ENCODE data around the gene MEIS1.
"Not testable (repeated sequence)": the region's sequence is repeated elsewhere in the genome, so short reads cannot be mapped to it uniquely, and the experiment has no call there.

Gene MEIS1

DNA sequence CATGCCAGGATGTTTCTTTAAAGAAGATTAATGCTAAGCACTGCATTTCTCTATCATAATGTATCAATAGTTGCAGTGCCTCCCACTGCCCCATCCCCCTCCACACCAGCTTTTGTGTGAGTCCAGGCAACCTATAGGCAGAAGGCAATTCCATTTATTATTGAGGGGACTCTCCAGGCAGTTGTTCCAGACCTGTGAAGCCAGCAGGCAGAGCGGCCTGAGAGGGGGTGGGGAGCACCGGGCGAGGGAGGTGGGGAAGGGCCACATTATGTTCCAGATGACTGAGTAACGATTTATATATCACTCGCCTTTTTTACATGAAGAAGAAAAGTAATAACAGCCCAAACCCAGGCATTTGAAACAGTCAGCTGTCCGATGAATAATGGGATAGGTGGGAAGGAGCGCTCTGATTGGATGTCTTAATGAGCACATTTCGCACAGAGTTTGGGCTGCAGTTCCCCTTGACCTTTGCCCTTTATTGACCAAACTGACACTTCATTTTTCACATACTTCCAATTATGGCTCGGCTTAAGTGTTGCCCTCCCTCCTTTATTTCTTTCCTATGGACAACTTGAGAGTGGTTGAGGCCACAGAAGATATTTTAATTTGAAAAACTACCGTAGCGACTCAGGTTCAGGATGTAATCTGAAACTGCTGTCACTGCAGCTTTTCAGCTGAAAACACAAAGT lies 34.4 kb downstream of the MEIS1 start:
- Histone ChIP-seq H3K27ac (ENCODE audit: low read depth in 2 of 2, low read length in 2 of 2) (no peak overlapping the region), H3K9me3 (ENCODE audit: control insufficient read depth in 2 of 2, low read length in 2 of 2) (no peaks in the 10 kb centered on the region), H3K4me1 (ENCODE audit: control insufficient read depth in 2 of 2, insufficient read depth in 2 of 2, low read length in 2 of 2) (peaks cover 0 to 11% of the 10 kb centered on the region in 2 donors), H3K36me3 (ENCODE audit: control insufficient read depth in 2 of 2, insufficient read depth in 2 of 2, low read length in 2 of 2) (no peaks in the 10 kb centered on the region), H3K27me3 (ENCODE audit: control insufficient read depth in 2 of 2, insufficient read depth in 2 of 2, low read length in 2 of 2) (peaks cover 0 to 2% of the 10 kb centered on the region in 2 donors), H3K4me3 (ENCODE audit: low read length in 2 of 2) (no peak overlapping the region), H3K9ac (ENCODE audit: low read depth in 1 of 2, low read length in 2 of 2) (no peak overlapping the region)

DNA sequence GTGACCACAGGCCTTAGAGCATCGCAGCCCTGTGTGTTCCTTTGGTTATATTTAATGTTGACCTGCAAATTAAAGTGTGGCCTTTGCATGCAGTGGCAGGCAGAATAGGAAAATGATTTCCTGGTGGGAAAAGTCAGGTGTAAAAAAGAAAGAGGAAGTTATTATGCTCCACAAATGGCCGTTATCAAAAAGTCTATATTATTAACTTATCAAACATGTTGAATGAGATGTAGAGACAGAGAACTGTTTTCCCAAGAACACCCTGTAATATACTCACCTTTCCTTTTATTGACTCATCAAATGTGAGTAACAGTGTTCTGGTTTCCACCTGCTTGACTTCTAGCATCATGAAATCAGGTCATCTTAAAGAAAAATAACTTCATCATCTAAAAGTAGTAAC lies 35.3 kb downstream of the MEIS1 start:
- no peaks in the 10 kb centered on the region for H3K36me3 ChIP-seq (ENCODE audit: control insufficient read depth in 2 of 2, insufficient read depth in 2 of 2, low read length in 2 of 2)

DNA sequence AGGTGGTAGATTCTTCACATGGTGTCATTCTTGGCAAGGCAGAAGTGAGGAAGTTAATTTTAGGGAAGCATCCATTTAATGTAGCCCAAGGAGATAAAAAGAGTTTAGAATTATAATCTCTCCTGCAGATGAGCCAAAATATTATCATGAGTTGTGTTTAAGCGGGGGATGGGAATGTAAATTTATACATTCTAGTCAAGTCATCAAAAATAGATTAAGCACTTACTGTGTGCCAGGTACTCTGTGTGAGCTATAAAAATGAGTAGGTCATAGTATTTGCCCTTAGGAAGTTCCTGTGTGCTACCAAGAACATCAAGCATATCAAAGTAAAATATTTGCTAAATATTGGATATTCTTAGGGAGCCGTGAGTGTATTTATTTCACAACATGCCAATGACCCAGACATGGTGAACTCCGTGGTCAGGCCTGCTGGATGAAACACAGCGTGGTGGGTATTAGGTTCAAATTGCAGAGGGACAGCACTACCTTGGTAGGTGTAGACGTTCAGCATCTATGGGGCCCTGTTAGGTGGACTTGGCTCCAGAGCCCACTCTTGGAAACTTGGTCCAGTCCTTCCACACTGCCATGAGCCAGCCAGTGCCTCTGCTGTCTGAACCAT lies 37.4 kb downstream of the MEIS1 start:
- Histone ChIP-seq H3K36me3 (ENCODE audit: control insufficient read depth in 2 of 2, insufficient read depth in 2 of 2, low read length in 2 of 2) (no peaks in the 10 kb centered on the region), H3K4me3 (ENCODE audit: low read length in 2 of 2) (no peak overlapping the region), H3K4me1 (ENCODE audit: control insufficient read depth in 2 of 2, insufficient read depth in 2 of 2, low read length in 2 of 2) (peaks cover 3 to 7% of the 10 kb centered on the region in 2 donors), H3K27ac (ENCODE audit: low read depth in 2 of 2, low read length in 2 of 2) (no peak overlapping the region), H3K9me3 (ENCODE audit: control insufficient read depth in 2 of 2, low read length in 2 of 2) (no peaks in the 10 kb centered on the region), H3K27me3 (ENCODE audit: control insufficient read depth in 2 of 2, insufficient read depth in 2 of 2, low read length in 2 of 2) (peaks cover 0 to 2% of the 10 kb centered on the region in 2 donors), H3K9ac (ENCODE audit: low read depth in 1 of 2, low read length in 2 of 2) (no peak overlapping the region)

More for the DNA sequence above, 35.3 kb downstream of the MEIS1 start:
- H3K9ac ChIP-seq (ENCODE audit: low read depth in 1 of 2, low read length in 2 of 2), result no peak overlapping the region
- H3K9me3 ChIP-seq (ENCODE audit: control insufficient read depth in 2 of 2, low read length in 2 of 2), result no peaks in the 10 kb centered on the region
- H3K27me3 ChIP-seq (ENCODE audit: control insufficient read depth in 2 of 2, insufficient read depth in 2 of 2, low read length in 2 of 2), result peaks cover 0 to 2% of the 10 kb centered on the region in 2 donors
- H3K27ac ChIP-seq (ENCODE audit: low read depth in 2 of 2, low read length in 2 of 2), result no peak overlapping the region
- H3K4me3 ChIP-seq (ENCODE audit: low read length in 2 of 2), result no peak overlapping the region
- peaks cover 0 to 11% of the 10 kb centered on the region in 2 donors for H3K4me1 ChIP-seq (ENCODE audit: control insufficient read depth in 2 of 2, insufficient read depth in 2 of 2, low read length in 2 of 2)

GRCh38 chr2:66477135-66477842 lies 42.4 kb downstream of the MEIS1 start:
- Histone ChIP-seq H3K27me3 (ENCODE audit: control insufficient read depth in 2 of 2, insufficient read depth in 2 of 2, low read length in 2 of 2) (peaks cover 0 to 2% of the 10 kb centered on the region in 2 donors), H3K27ac (ENCODE audit: low read depth in 2 of 2, low read length in 2 of 2) (no peak overlapping the region), H3K9ac (ENCODE audit: low read depth in 1 of 2, low read length in 2 of 2) (no peak overlapping the region), H3K36me3 (ENCODE audit: control insufficient read depth in 2 of 2, insufficient read depth in 2 of 2, low read length in 2 of 2) (no peaks in the 10 kb centered on the region), H3K4me3 (ENCODE audit: low read length in 2 of 2) (no peak overlapping the region), H3K4me1 (ENCODE audit: control insufficient read depth in 2 of 2, insufficient read depth in 2 of 2, low read length in 2 of 2) (peaks cover 5 to 6% of the 10 kb centered on the region in 2 donors), H3K9me3 (ENCODE audit: control insufficient read depth in 2 of 2, low read length in 2 of 2) (no peaks in the 10 kb centered on the region)

GRCh38 chr2:66478299-66478698 lies 43.4 kb downstream of the MEIS1 start:
- Histone ChIP-seq H3K27me3 (ENCODE audit: control insufficient read depth in 2 of 2, insufficient read depth in 2 of 2, low read length in 2 of 2) (peaks cover 0 to 2% of the 10 kb centered on the region in 2 donors), H3K9me3 (ENCODE audit: control insufficient read depth in 2 of 2, low read length in 2 of 2) (no peaks in the 10 kb centered on the region), H3K4me3 (ENCODE audit: low read length in 2 of 2) (no peak overlapping the region), H3K4me1 (ENCODE audit: control insufficient read depth in 2 of 2, insufficient read depth in 2 of 2, low read length in 2 of 2) (peaks cover 5 to 6% of the 10 kb centered on the region in 2 donors), H3K9ac (ENCODE audit: low read depth in 1 of 2, low read length in 2 of 2) (no peak overlapping the region), H3K27ac (ENCODE audit: low read depth in 2 of 2, low read length in 2 of 2) (no peak overlapping the region), H3K36me3 (ENCODE audit: control insufficient read depth in 2 of 2, insufficient read depth in 2 of 2, low read length in 2 of 2) (no peaks in the 10 kb centered on the region)

- Histone ChIP-seq H3K4me3 (ENCODE audit: low read length in 2 of 2) (no peak overlapping the region), H3K4me1 (ENCODE audit: control insufficient read depth in 2 of 2, insufficient read depth in 2 of 2, low read length in 2 of 2) (peaks cover 5 to 6% of the 10 kb centered on the region in 2 donors), H3K9me3 (ENCODE audit: control insufficient read depth in 2 of 2, low read length in 2 of 2) (no peaks in the 10 kb centered on the region), H3K27ac (ENCODE audit: low read depth in 2 of 2, low read length in 2 of 2) (no peak overlapping the region), H3K27me3 (ENCODE audit: control insufficient read depth in 2 of 2, insufficient read depth in 2 of 2, low read length in 2 of 2) (peaks cover 0 to 2% of the 10 kb centered on the region in 2 donors), H3K9ac (ENCODE audit: low read depth in 1 of 2, low read length in 2 of 2) (no peak overlapping the region), H3K36me3 (ENCODE audit: control insufficient read depth in 2 of 2, insufficient read depth in 2 of 2, low read length in 2 of 2) (no peaks in the 10 kb centered on the region)
Observed at GRCh38 chr2:66478731-66479316, 43.9 kb downstream of the MEIS1 start.

DNA sequence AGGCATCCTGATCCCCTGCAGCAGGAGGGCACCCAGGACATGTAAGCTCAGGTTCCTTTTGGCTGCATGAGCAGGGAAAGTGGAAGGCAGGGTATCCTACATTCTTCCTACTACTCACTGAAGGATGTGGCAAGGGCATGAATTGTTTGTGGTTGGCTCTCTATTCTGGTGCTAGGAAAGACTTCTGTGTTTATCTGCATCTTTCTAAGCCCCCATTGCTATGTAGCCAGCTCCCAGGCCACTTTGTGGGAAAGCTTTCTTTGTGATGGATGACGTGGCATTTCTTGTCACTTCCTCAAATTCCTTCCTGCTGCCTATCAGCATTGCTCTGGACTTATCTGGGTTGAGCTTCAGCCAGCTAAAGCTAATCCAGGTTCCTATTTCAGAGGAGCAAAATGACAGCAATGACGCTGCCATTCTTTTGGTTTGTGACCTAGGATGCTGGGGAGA lies 46.2 kb downstream of the MEIS1 start:
- H3K27ac ChIP-seq (ENCODE audit: low read depth in 2 of 2, low read length in 2 of 2), result no peak overlapping the region
- no peak overlapping the region for H3K9ac ChIP-seq (ENCODE audit: low read depth in 1 of 2, low read length in 2 of 2)
- no peak overlapping the region for H3K4me3 ChIP-seq (ENCODE audit: low read length in 2 of 2)
- no peaks in the 10 kb centered on the region for H3K9me3 ChIP-seq (ENCODE audit: control insufficient read depth in 2 of 2, low read length in 2 of 2)
- H3K27me3 ChIP-seq (ENCODE audit: control insufficient read depth in 2 of 2, insufficient read depth in 2 of 2, low read length in 2 of 2), result no peaks in the 10 kb centered on the region
- H3K4me1 ChIP-seq (ENCODE audit: control insufficient read depth in 2 of 2, insufficient read depth in 2 of 2, low read length in 2 of 2), result peaks cover 5 to 6% of the 10 kb centered on the region in 2 donors
- no peaks in the 10 kb centered on the region for H3K36me3 ChIP-seq (ENCODE audit: control insufficient read depth in 2 of 2, insufficient read depth in 2 of 2, low read length in 2 of 2)

DNA sequence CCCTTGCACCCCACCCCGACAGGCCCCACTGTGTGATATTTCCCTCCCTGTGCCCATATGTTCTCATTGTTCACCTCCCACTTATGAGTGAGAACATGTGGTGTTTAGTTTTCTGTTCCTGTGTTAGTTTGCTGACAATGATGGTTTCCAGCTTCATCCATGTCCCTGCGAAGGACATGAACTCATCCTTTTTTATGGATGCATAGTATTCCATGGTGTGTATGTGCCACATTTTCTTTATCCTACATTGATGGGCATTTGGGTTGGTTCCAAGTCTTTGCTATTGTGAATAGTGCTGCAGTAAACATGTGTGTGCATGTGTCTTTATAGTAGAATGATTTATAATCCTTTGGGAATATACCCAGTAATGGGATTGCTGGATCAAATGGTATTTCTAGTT lies 50.3 kb downstream of the MEIS1 start:
- not testable (repeated sequence) for H3K4me1 ChIP-seq (ENCODE audit: control insufficient read depth in 2 of 2, insufficient read depth in 2 of 2, low read length in 2 of 2); H3K4me3 ChIP-seq (ENCODE audit: low read length in 2 of 2); H3K27me3 ChIP-seq (ENCODE audit: control insufficient read depth in 2 of 2, insufficient read depth in 2 of 2, low read length in 2 of 2)

DNA sequence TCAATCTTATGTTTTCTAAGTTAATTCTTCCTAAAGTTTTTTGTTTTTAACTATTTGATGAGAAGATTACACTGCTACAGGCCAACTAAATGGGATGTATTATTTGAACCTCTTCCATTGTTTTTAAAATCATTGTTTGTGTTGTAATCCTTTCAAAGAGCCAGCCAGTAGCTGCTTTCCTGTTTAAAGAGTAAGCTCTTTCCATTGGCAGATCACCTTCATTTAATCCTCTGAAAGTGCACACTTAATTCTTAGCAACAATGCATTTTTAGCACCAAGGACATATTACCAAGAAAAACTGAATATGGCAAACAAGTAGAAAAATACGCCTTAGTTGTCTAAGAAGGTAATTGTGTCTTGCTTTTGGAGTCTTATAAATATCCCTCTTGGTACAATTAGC lies 54.0 kb downstream of the MEIS1 start:
- H3K9ac ChIP-seq (ENCODE audit: low read depth in 1 of 2, low read length in 2 of 2), result no peak overlapping the region
- H3K4me3 ChIP-seq (ENCODE audit: low read length in 2 of 2), result no peak overlapping the region
- no peak overlapping the region for H3K27ac ChIP-seq (ENCODE audit: low read depth in 2 of 2, low read length in 2 of 2)
- H3K27me3 ChIP-seq (ENCODE audit: control insufficient read depth in 2 of 2, insufficient read depth in 2 of 2, low read length in 2 of 2), result no peaks in the 10 kb centered on the region
- H3K9me3 ChIP-seq (ENCODE audit: control insufficient read depth in 2 of 2, low read length in 2 of 2), result no peaks in the 10 kb centered on the region
- H3K4me1 ChIP-seq (ENCODE audit: control insufficient read depth in 2 of 2, insufficient read depth in 2 of 2, low read length in 2 of 2), result peaks cover 3 to 5% of the 10 kb centered on the region in 2 donors
- H3K36me3 ChIP-seq (ENCODE audit: control insufficient read depth in 2 of 2, insufficient read depth in 2 of 2, low read length in 2 of 2), result no peaks in the 10 kb centered on the region

More for the DNA sequence above, 50.3 kb downstream of the MEIS1 start:
- H3K36me3 ChIP-seq (ENCODE audit: control insufficient read depth in 2 of 2, insufficient read depth in 2 of 2, low read length in 2 of 2); H3K9me3 ChIP-seq (ENCODE audit: control insufficient read depth in 2 of 2, low read length in 2 of 2); H3K9ac ChIP-seq (ENCODE audit: low read depth in 1 of 2, low read length in 2 of 2); H3K27ac ChIP-seq (ENCODE audit: low read depth in 2 of 2, low read length in 2 of 2): not testable (repeated sequence)

- peaks cover 3 to 5% of the 10 kb centered on the region in 2 donors for H3K4me1 ChIP-seq (ENCODE audit: control insufficient read depth in 2 of 2, insufficient read depth in 2 of 2, low read length in 2 of 2)
Observed at GRCh38 chr2:66489436-66489835, 54.5 kb downstream of the MEIS1 start.

More at GRCh38 chr2:66489436-66489835, 54.5 kb downstream of the MEIS1 start:
- Histone ChIP-seq H3K27ac (ENCODE audit: low read depth in 2 of 2, low read length in 2 of 2) (no peak overlapping the region), H3K9me3 (ENCODE audit: control insufficient read depth in 2 of 2, low read length in 2 of 2) (no peaks in the 10 kb centered on the region), H3K4me3 (ENCODE audit: low read length in 2 of 2) (no peak overlapping the region), H3K36me3 (ENCODE audit: control insufficient read depth in 2 of 2, insufficient read depth in 2 of 2, low read length in 2 of 2) (no peaks in the 10 kb centered on the region), H3K9ac (ENCODE audit: low read depth in 1 of 2, low read length in 2 of 2) (no peak overlapping the region), H3K27me3 (ENCODE audit: control insufficient read depth in 2 of 2, insufficient read depth in 2 of 2, low read length in 2 of 2) (no peaks in the 10 kb centered on the region)

Measured in mucosa of rectum (tissue), 2 donors.